HFFc6 (cell line): ENCODE data around the gene RASA4B. TPM values are rescaled to one million over a fixed set of nuclear protein-coding genes. Genes with fewer than 3 reads are reported as not detected.
A peak's percentile ranks its signal among the peaks of the same experiment; 100 is the strongest.

Experiments used
- DNase-seq: peaks from one replicate; pipeline ENCODE4 v3.0.0-alpha.2; 2018
- H3K27ac Mint-ChIP-seq: 2 replicates; pipeline ENCODE4 v1.8.0; 2020; ENCODE audit warnings: mild to moderate bottlenecking, mixed read lengths
- H3K27me3 Mint-ChIP-seq: 2 replicates; pipeline ENCODE4 v1.8.0; 2021; ENCODE audit warnings: mild to moderate bottlenecking, moderate library complexity, mixed read lengths; ENCODE audit not compliant: insufficient read depth
- H3K36me3 Mint-ChIP-seq: 2 replicates; pipeline ENCODE4 v1.8.0; 2021; ENCODE audit warnings: low read depth, mixed read lengths
- H3K4me1 Mint-ChIP-seq: 2 replicates; pipeline ENCODE4 v1.8.0; 2020; ENCODE audit warnings: low read depth, mixed read lengths
- H3K4me3 Mint-ChIP-seq: 2 replicates; pipeline ENCODE4 v1.8.0; 2020; ENCODE audit warnings: mild to moderate bottlenecking, moderate library complexity, mixed read lengths
- H3K9me3 Mint-ChIP-seq: 2 replicates; pipeline ENCODE4 v1.8.0; 2020; ENCODE audit warnings: mild to moderate bottlenecking, mixed read lengths
- total RNA-seq, 6 experiments: library from RNA; stranded (reverse); fragmentation: NEBNext Ultra II Directional; extraction: Animal tissue kit (Norgen Biotek cat#: 25700); gene quantifications; 2 replicates in 1 of 6; 3 replicates in 5 of 6; pipeline ENCODE4 v1.2.3, GENCODE V29; 2021
- TF ChIP-seq, protein P1 (sequence below): fragments of 200-600 bp; sonication (generic); IDR thresholded peaks from 2 replicates; pipeline ENCODE4 v1.5.0; 2021; ENCODE audit warnings: antibody characterized with exemption, mild to moderate bottlenecking

The RASA4B gene
- total RNA-seq, 6 experiments from 2014 or later, result 16.4 to 26.2 (median 20.2) TPM

DNA sequence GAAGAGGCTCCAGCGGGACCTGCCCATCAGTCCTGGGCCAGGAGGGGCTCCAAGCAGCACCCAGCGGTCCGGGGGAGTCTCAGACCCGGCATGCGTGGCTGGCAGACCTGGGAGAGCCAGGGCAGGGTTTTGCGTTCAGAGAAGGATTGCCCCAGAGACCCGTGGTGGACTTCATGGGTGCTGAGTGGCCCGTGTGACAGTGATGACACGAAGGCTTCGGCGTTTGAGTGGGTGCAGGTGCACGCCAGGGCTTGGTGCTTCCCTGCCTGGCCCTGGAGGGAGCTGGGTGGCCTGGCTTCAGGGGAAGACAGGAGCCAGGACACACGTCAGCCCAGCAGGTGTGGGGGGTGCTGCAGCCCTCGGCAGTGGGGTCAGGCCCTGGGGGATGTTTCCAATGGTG, 70.3 kb downstream of the RASA4B start:
- no peaks in the 10 kb centered on the region for H3K36me3 Mint-ChIP-seq
- no peak for DNase-seq
- no peak overlapping the region for H3K27ac Mint-ChIP-seq
- TF ChIP-seq, protein P1, sequence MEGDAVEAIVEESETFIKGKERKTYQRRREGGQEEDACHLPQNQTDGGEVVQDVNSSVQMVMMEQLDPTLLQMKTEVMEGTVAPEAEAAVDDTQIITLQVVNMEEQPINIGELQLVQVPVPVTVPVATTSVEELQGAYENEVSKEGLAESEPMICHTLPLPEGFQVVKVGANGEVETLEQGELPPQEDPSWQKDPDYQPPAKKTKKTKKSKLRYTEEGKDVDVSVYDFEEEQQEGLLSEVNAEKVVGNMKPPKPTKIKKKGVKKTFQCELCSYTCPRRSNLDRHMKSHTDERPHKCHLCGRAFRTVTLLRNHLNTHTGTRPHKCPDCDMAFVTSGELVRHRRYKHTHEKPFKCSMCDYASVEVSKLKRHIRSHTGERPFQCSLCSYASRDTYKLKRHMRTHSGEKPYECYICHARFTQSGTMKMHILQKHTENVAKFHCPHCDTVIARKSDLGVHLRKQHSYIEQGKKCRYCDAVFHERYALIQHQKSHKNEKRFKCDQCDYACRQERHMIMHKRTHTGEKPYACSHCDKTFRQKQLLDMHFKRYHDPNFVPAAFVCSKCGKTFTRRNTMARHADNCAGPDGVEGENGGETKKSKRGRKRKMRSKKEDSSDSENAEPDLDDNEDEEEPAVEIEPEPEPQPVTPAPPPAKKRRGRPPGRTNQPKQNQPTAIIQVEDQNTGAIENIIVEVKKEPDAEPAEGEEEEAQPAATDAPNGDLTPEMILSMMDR, result no peak
- H3K9me3 Mint-ChIP-seq, result no peaks in the 10 kb centered on the region
- H3K4me1 Mint-ChIP-seq, result no peaks in the 10 kb centered on the region
- H3K4me3 Mint-ChIP-seq, result no peak overlapping the region
- no peaks in the 10 kb centered on the region for H3K27me3 Mint-ChIP-seq

DNA sequence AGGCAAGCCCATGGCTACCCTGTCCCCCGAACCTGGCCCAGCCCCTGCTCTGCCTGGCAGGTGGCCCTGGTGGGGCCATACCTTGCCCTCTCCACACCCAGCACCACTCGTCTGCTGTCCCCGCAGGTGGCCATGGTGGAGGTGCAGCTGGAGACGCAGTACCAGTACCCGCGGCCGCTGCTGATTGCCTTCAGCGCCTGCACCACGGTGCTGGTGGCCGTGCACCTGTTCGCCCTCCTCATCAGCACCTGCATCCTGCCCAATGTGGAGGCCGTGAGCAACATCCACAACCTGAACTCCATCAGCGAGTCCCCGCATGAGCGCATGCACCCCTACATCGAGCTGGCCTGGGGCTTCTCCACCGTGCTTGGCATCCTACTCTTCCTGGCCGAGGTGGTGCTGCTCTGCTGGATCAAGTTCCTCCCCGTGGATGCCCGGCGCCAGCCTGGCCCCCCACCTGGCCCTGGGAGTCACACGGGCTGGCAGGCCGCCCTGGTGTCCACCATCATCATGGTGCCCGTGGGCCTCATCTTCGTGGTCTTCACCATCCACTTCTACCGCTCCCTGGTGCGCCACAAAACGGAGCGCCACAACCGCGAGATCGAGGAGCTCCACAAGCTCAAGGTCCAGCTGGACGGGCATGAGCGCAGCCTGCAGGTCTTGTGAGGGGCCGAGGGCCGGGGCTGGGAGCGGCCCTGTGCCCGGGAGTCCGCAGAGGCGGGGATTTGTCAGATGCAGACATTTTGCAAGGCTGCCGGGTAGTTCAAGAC, 71.0 kb downstream of the RASA4B start:
- Mint-ChIP-seq H3K27ac (no peak overlapping the region), H3K36me3 (peaks cover 5% of the 10 kb centered on the region)
- no peak for DNase-seq

DNA sequence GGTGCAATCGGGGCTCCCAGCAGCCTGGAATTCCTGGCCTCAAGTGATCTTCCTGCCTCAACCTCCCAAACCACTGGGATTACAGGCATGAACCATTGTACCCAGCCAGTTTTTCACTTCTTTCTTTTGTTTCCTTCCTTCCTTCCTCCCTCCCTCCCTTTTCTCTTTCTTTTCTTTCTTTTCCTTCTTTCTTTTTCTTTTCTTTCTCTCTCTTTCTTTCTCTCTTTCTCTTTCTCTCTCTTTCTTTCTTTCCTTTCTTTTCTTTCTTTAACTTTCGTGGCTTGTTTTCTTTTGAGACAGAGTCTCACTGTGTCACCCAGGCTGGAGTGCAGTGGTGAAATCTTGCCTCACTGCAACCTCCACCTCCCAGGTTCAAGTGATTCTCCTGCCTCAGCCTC, 71.9 kb downstream of the RASA4B start:
- H3K27ac Mint-ChIP-seq, result no peak overlapping the region; the same call in 1 of the 2 replicates
- peaks cover 6% of the 10 kb centered on the region for H3K36me3 Mint-ChIP-seq
- H3K4me3 Mint-ChIP-seq, result no peak overlapping the region
- H3K9me3 Mint-ChIP-seq, result no peaks in the 10 kb centered on the region
- no peak for DNase-seq
- H3K27me3 Mint-ChIP-seq, result no peaks in the 10 kb centered on the region; the same call in 1 of the 2 replicates
- TF ChIP-seq, protein P1, result no peak
- peaks cover under 1% of the 10 kb centered on the region; the same call in 1 of the 2 replicates for H3K4me1 Mint-ChIP-seq

More for the DNA sequence above, 71.0 kb downstream of the RASA4B start:
- Mint-ChIP-seq H3K27me3 (no peaks in the 10 kb centered on the region; the same call in 1 of the 2 replicates), H3K9me3 (no peaks in the 10 kb centered on the region), H3K4me3 (no peak overlapping the region), H3K4me1 (no peaks in the 10 kb centered on the region)
- TF ChIP-seq, protein P1, result no peak

DNA sequence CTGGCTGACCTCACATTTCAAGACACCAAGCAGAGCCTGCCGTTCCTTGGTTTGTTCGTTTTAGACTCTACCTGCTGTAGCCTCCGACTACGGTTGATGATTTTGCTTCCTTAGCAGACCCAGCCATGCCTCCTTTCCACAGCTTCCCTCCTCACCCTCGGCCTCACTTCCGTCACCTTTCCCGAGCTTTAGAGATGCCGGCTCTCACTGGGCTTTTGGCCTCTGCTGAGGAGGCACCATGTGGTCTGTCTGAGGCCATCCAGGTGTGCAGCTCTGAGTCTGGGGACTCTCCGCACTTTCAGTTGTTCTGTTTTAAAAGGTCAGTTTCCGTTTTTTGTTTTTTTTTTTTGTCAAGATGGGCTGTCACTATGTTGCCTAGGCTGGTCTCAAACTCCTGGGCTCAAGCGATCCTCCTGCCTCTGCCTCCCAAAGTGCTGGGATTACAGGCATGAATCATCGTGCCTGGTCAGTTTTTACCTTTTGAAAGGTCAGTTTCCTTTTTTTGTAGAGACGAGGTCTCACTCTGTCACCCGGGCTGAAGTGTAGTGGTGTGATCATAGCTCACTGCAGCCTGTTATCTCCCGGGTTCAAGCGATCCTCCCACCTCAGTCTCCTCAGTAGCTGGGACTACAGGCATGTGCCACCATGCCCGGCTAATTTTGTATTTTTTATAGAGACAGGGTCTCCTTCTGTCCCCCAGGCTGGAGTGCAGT, 72.5 kb downstream of the RASA4B start:
- no peaks in the 10 kb centered on the region for H3K9me3 Mint-ChIP-seq
- peaks cover 6% of the 10 kb centered on the region for H3K4me1 Mint-ChIP-seq
- no peak overlapping the region for H3K27ac Mint-ChIP-seq
- no peak for DNase-seq
- no peak overlapping the region for H3K4me3 Mint-ChIP-seq
- TF ChIP-seq, protein P1, result no peak
- H3K27me3 Mint-ChIP-seq, result no peaks in the 10 kb centered on the region; the same call in 1 of the 2 replicates
- H3K36me3 Mint-ChIP-seq, result peaks cover 6% of the 10 kb centered on the region

DNA sequence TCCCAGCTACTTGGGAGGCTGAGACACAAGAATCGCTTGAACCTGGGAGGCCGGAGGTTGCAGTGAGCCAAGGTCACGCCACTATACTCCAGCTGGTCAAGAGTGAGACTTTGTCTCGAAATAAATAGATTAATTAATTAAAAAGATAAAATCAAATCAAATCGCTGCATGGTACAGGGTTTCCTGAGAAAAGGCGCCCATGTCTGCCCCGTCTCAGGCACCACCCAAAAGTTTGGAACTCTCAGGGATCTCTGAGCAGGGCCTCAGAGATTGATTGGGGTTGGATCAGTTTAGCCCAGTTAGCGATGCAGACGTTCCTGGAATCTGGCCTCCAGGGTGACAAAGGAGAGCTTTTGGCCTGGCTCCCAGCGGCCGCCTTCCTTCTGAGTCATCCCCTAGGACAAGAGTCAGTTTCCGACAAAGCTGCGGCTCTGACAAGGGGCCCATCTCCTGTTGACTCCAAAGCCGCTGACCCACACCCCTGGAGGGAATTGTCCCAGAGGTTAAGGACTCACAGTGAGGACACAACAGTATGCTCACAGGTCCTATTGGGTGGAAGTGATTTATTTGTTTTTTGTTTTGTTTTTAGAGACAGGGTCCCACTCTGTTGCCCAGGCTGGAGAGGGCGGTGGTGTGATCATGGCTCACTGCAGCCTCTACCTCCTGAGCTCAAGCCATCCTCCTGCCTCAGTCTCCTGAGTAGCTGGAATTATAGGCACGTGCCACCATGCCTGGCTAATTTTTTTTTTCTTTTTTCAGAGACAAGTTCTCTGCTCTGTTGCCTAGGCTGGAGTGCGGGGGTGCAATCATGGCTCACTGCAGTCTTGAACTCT, 77.4 kb downstream of the RASA4B start:
- no peaks in the 10 kb centered on the region; the same call in 1 of the 2 replicates for H3K27me3 Mint-ChIP-seq
- peaks cover 12% of the 10 kb centered on the region for H3K36me3 Mint-ChIP-seq
- peak overlapping the region; percentile 34 for H3K4me3 Mint-ChIP-seq
- peaks cover 9% of the 10 kb centered on the region for H3K4me1 Mint-ChIP-seq
- no peaks in the 10 kb centered on the region for H3K9me3 Mint-ChIP-seq
- peak overlapping the region; percentile 82 for H3K27ac Mint-ChIP-seq
- DNase-seq, result peak; percentile 84
- TF ChIP-seq, protein P1, result no peak
